Measurements from ENCODE around the gene GBX1. TPM values are rescaled to one million over a fixed set of nuclear protein-coding genes. Genes with fewer than 3 reads are reported as not detected.

Gene GBX1
- total RNA-seq, 1 donor from 2014 or later = 0.41 TPM

DNA sequence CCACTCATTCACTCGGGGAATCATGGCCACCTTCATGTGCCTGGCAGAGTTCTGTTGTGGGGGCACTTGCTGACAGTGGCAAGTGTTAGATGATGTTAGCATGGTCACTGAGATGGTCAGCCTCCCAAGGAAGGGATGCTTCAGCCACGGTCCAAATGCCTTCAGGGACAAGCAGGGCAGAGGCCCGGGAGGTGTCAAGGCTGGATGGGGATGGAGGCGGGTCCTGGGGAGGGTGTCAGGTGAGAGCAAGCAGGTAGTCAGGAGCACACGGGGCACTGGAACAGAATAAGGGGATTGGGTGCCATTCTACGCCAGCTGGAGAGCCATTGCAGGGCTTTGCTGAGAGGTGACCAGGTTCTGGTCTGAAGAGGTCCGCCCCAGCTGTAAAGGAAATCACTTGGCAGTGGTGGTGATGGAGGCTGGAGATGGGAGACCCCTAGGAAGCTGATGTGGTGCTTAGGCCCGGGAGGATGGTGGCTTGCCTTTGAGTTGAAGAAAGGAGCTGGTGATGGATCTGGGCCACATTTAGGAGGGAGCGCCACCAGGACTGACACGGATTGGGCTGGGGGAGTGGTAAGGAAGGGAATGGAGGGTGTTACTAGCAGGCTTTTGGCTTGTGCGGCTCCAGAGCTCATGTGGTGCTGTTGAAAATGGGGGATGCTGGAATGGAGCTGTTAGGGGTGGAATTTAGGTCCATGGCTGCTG is 57.1 kb downstream of the GBX1 start:
- Mint-ChIP-seq H3K4me3 (no peak overlapping the region), H3K4me1 (ENCODE audit: unreplicated experiment) (peaks cover 20% of the 10 kb centered on the region), H3K27me3 (no peaks in the 10 kb centered on the region), H3K9me3 (no peaks in the 10 kb centered on the region), H3K27ac (peak overlapping the region; percentile 66), H3K36me3 (no peaks in the 10 kb centered on the region)
- no peak for TF ChIP-seq CTCF (conservative IDR thresholded peaks at IDR 0.05)
- no peak for DNase-seq (ENCODE audit: extremely low spot score, unreplicated experiment)

GRCh38 chr7:151109094-151110048 is 58.1 kb downstream of the GBX1 start:
- H3K9me3 Mint-ChIP-seq = no peaks in the 10 kb centered on the region
- no peaks in the 10 kb centered on the region for H3K27me3 Mint-ChIP-seq
- no peaks in the 10 kb centered on the region for H3K36me3 Mint-ChIP-seq
- H3K4me1 Mint-ChIP-seq (ENCODE audit: unreplicated experiment) = peaks cover 20% of the 10 kb centered on the region
- no peak overlapping the region for H3K4me3 Mint-ChIP-seq
- peak overlapping the region; percentile 58 for H3K27ac Mint-ChIP-seq
- no peak for TF ChIP-seq CTCF (conservative IDR thresholded peaks at IDR 0.05)
- no peak for DNase-seq (ENCODE audit: extremely low spot score, unreplicated experiment)

- Mint-ChIP-seq H3K36me3 (no peaks in the 10 kb centered on the region), H3K4me3 (no peak overlapping the region), H3K4me1 (ENCODE audit: unreplicated experiment) (peaks cover 10% of the 10 kb centered on the region), H3K27ac (no peak overlapping the region), H3K9me3 (no peaks in the 10 kb centered on the region), H3K27me3 (no peaks in the 10 kb centered on the region)
- no peak for DNase-seq (ENCODE audit: extremely low spot score, unreplicated experiment)
- no peak for TF ChIP-seq CTCF (conservative IDR thresholded peaks at IDR 0.05)
Measured at GRCh38 chr7:151107882-151108281, 59.6 kb downstream of the GBX1 start.

DNA sequence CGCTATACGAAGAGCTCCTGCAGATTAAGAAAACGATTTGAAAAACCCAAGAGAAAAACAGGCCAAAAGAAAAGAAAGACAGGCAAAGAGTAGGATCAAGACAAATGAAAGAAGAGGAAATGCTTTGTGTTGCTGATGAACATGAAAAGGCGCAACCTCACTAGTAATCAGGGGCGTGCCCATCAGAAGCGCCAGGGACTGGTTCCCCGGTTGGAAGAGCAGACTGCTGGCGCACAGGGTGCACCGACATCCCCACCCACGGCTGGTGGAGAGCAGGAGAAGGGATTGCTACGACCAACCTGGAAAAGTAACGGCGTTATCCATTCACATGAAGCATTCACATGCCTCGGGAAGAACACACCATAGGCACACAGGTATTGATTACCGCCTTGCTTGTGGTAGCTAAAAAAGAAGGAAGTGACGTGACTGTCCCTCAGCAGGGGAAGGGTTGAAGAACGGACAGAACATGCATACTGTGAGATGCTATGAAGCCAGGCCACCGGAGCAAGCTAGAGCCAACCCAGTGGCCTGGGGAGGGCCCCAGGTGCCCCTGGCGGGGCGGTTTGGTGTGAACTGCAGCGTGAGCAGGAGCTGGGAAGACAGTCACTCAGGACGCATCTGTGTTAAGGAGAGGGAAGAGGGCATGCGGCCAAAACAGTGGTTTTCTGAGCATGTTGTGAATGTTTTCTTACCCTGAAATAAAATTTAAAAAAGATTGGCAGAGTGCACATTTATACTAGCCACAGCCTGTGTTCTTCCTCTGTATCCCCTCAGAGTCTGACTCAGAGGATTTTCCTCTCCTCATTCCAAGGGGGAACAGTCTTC is 62.9 kb downstream of the GBX1 start:
- no peak for DNase-seq (ENCODE audit: extremely low spot score, unreplicated experiment)
- no peak overlapping the region for H3K4me3 Mint-ChIP-seq
- H3K27ac Mint-ChIP-seq = no peak overlapping the region
- H3K27me3 Mint-ChIP-seq = no peaks in the 10 kb centered on the region
- peaks cover 5% of the 10 kb centered on the region for H3K4me1 Mint-ChIP-seq (ENCODE audit: unreplicated experiment)
- no peak for TF ChIP-seq CTCF (conservative IDR thresholded peaks at IDR 0.05)
- H3K36me3 Mint-ChIP-seq = no peaks in the 10 kb centered on the region
- no peaks in the 10 kb centered on the region for H3K9me3 Mint-ChIP-seq

- Mint-ChIP-seq H3K4me3 (no peak overlapping the region), H3K36me3 (no peaks in the 10 kb centered on the region), H3K9me3 (no peaks in the 10 kb centered on the region), H3K4me1 (ENCODE audit: unreplicated experiment) (no peaks in the 10 kb centered on the region), H3K27ac (no peak overlapping the region), H3K27me3 (no peaks in the 10 kb centered on the region)
- no peak for DNase-seq (ENCODE audit: extremely low spot score, unreplicated experiment)
- TF ChIP-seq CTCF (conservative IDR thresholded peaks at IDR 0.05) = no peak
Measured at GRCh38 chr7:151103973-151104372, 63.5 kb downstream of the GBX1 start.

Measured in type B pancreatic cell (in vitro differentiated cells).